SK-N-MC (cell line): ENCODE results near the gene SLC25A47.
A peak's percentile ranks its signal among the peaks of the same experiment; 100 is the strongest.

ENCODE experiments used
- EZH2 ChIP-seq: fragments of 200-600 bp; sonication (generic); IDR thresholded peaks from one replicate; pipeline ENCODE4 v1.6.1; 2017; ENCODE audit warnings: antibody characterized with exemption
- FOXP2 ChIP-seq: optimal IDR thresholded peaks from 2 replicates; pipeline ENCODE3; 2011; ENCODE audit warnings: mild to moderate bottlenecking, moderate library complexity; ENCODE audit not compliant: insufficient read depth; ENCODE audit errors: extremely low read length, control extremely low read depth
- POLR2AphosphoS5 ChIP-seq: IDR thresholded peaks from 2 replicates; pipeline ENCODE4 v1.6.1; 2012; ENCODE audit warnings: mild to moderate bottlenecking, low read depth, low read length, borderline replicate concordance

DNA sequence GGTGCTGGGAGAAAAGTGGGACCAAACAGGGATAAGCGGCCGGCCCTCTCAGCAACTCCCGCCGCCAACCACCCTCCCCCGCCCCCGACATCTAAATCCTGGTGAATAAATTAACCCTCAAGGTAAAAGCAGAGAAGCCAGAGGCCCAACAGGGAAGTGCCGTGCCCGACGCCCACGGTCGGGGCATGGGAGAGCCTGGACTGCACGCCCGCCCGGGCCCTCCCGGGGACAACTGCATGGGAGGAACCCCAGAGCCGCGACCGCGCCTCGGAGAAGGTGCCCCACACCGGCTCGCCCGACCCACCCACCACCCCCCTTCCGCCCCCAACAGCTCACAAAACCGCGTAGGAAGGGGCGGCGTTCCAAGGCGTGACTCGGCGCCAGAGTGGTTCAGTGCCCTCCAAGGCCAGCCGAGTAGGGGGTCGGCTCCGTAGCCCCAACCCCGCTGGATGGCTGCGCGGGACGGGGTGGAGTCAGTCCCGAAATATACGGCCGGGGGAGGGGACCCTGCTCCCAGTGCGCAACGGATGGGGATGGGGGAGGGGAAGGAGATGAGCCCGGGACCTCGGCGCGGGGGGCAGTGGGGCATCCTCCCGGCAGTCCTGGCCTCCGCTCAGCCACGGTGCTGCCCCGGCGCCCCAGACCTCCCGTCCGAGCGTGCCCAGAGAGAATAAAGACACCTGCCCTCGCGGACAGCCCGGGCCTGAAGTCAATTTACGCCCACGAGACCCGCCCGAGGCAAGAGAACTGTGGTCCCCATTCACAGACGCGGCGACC is 17.6 kb upstream of the SLC25A47 start:
- TF ChIP-seq EZH2, result no peak
- peak; percentile 9 for TF ChIP-seq FOXP2
- TF ChIP-seq POLR2AphosphoS5, result no peak
